Neural cell (in vitro differentiated cells): ENCODE results near the gene C2orf69.

Experiments used
- EZH2 ChIP-seq: fragments of 200-600, 300-800 bp; shearing (Covaris generic), sonication (generic); IDR thresholded peaks from 2 replicates; pipeline ENCODE4 v1.6.1; 2014; ENCODE audit warnings: antibody characterized with exemption, low read length, borderline replicate concordance, mild to moderate bottlenecking; ENCODE audit not compliant: insufficient read depth, poor library complexity, severe bottlenecking
- MXI1 ChIP-seq: fragments of 450-650 bp; conservative IDR thresholded peaks from 2 replicates; pipeline ENCODE4 v1.6.1; 2014; ENCODE audit warnings: antibody characterized with exemption, mild to moderate bottlenecking; ENCODE audit not compliant: poor library complexity, severe bottlenecking
- POLR2AphosphoS5 ChIP-seq: IDR thresholded peaks from 2 replicates; pipeline ENCODE4 v1.6.1; 2012
- RAD21 ChIP-seq: fragments of 450-650 bp; conservative IDR thresholded peaks from 2 replicates; pipeline ENCODE4 v1.6.1; 2014; ENCODE audit warnings: antibody characterized with exemption, mild to moderate bottlenecking, moderate library complexity
- TF ChIP-seq, protein P1 (sequence below): IDR thresholded peaks from 2 replicates; pipeline ENCODE4 v1.6.1; 2012; ENCODE audit warnings: borderline replicate concordance
- TF ChIP-seq, protein P2 (sequence below): fragments of 450-650 bp; IDR thresholded peaks from 2 replicates; pipeline ENCODE4 v1.5.1; 2014; ENCODE audit warnings: antibody characterized with exemption, mild to moderate bottlenecking, moderate library complexity; ENCODE audit not compliant: poor library complexity, severe bottlenecking

DNA sequence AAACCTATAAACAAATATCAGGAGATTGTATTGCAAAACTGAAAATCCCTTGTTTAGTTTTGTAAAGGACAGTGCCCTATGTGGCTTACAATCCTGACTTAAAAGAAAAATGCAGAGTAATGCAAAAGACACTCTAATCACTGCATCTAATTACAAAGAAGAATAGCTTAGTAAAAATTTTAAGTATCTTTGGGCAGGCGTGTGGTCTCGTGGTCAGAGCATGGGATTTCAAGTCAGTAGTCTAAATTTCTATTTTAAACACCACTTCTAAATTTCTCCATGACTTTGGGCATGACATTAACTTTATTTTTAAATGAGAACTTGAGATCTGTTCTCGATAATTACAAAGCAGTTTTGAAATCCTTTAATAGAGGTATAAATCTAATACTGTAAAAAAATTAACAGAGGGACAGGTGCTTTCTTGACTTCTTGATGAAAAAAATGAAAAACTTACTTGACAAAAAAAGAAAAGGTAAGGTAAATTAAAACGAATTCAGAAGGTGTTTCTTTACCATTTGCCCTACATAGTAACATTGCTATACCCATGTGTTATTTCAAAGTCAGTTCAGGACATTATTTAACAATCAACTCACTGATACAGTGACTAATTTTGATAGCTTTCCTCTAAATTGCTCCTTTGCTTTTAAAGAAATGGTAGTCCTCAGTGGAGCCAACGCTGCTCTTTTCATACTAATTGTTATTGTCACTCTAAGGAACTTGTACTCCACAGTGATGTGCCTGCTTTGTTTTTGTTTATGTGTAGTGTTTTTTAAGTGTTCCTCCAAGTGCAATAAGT lies 42.5 kb upstream of the C2orf69 start:
- no peak for TF ChIP-seq EZH2
- TF ChIP-seq, protein P1, sequence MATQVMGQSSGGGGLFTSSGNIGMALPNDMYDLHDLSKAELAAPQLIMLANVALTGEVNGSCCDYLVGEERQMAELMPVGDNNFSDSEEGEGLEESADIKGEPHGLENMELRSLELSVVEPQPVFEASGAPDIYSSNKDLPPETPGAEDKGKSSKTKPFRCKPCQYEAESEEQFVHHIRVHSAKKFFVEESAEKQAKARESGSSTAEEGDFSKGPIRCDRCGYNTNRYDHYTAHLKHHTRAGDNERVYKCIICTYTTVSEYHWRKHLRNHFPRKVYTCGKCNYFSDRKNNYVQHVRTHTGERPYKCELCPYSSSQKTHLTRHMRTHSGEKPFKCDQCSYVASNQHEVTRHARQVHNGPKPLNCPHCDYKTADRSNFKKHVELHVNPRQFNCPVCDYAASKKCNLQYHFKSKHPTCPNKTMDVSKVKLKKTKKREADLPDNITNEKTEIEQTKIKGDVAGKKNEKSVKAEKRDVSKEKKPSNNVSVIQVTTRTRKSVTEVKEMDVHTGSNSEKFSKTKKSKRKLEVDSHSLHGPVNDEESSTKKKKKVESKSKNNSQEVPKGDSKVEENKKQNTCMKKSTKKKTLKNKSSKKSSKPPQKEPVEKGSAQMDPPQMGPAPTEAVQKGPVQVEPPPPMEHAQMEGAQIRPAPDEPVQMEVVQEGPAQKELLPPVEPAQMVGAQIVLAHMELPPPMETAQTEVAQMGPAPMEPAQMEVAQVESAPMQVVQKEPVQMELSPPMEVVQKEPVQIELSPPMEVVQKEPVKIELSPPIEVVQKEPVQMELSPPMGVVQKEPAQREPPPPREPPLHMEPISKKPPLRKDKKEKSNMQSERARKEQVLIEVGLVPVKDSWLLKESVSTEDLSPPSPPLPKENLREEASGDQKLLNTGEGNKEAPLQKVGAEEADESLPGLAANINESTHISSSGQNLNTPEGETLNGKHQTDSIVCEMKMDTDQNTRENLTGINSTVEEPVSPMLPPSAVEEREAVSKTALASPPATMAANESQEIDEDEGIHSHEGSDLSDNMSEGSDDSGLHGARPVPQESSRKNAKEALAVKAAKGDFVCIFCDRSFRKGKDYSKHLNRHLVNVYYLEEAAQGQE = no peak
- TF ChIP-seq, protein P2, sequence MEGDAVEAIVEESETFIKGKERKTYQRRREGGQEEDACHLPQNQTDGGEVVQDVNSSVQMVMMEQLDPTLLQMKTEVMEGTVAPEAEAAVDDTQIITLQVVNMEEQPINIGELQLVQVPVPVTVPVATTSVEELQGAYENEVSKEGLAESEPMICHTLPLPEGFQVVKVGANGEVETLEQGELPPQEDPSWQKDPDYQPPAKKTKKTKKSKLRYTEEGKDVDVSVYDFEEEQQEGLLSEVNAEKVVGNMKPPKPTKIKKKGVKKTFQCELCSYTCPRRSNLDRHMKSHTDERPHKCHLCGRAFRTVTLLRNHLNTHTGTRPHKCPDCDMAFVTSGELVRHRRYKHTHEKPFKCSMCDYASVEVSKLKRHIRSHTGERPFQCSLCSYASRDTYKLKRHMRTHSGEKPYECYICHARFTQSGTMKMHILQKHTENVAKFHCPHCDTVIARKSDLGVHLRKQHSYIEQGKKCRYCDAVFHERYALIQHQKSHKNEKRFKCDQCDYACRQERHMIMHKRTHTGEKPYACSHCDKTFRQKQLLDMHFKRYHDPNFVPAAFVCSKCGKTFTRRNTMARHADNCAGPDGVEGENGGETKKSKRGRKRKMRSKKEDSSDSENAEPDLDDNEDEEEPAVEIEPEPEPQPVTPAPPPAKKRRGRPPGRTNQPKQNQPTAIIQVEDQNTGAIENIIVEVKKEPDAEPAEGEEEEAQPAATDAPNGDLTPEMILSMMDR = no peak
- no peak for TF ChIP-seq RAD21
- TF ChIP-seq POLR2AphosphoS5 = no peak
- no peak for TF ChIP-seq MXI1
